RWPE2 (cell line): ENCODE measurements around the gene MALRD1.

Experiments
- ATAC-seq: fragments of 200-7000 bp; cut with Tn5 transposase; 3 replicates; pipeline ENCODE4 v1.9.1; 2021; ENCODE audit warnings: low read depth
- DNase-seq: peaks from one replicate; pipeline ENCODE4 v3.0.0-alpha.2; 2020; ENCODE audit warnings: low spot score
- H3K27ac ChIP-seq: fragments of 450-650 bp; 2 replicates; pipeline ENCODE4 v1.5.1; 2017; ENCODE audit warnings: mild to moderate bottlenecking; ENCODE audit not compliant: poor library complexity, severe bottlenecking
- H3K27me3 ChIP-seq: fragments of 250-450 bp; sonication (Bioruptor Pico); 2 replicates; pipeline ENCODE4 v1.5.1; 2021; ENCODE audit warnings: mild to moderate bottlenecking, moderate library complexity; ENCODE audit not compliant: insufficient read depth, poor library complexity, severe bottlenecking
- H3K36me3 ChIP-seq: fragments of 250-450 bp; sonication (Bioruptor Pico); 2 replicates; pipeline ENCODE4 v1.5.1; 2020; ENCODE audit warnings: low read depth, mild to moderate bottlenecking, moderate library complexity
- H3K4me1 ChIP-seq: fragments of 250-450 bp; sonication (Bioruptor Pico); 2 replicates; pipeline ENCODE4 v1.5.1; 2021; ENCODE audit warnings: mild to moderate bottlenecking, moderate library complexity; ENCODE audit not compliant: insufficient read depth, poor library complexity, severe bottlenecking
- H3K4me3 ChIP-seq: fragments of 250-450 bp; sonication (Bioruptor Pico); 2 replicates; pipeline ENCODE4 v1.5.1; 2021; ENCODE audit warnings: mild to moderate bottlenecking, moderate library complexity; ENCODE audit not compliant: severe bottlenecking
- H3K9me3 ChIP-seq: fragments of 250-450 bp; sonication (Bioruptor Pico); 2 replicates; pipeline ENCODE4 v1.5.1; 2021; ENCODE audit warnings: mild to moderate bottlenecking, moderate library complexity; ENCODE audit not compliant: severe bottlenecking
- TF ChIP-seq, protein P1 (sequence below): fragments of 450-650 bp; IDR thresholded peaks from one replicate; pipeline ENCODE4 v1.5.1; 2017; ENCODE audit warnings: mild to moderate bottlenecking, moderate library complexity; ENCODE audit not compliant: poor library complexity, severe bottlenecking

MALRD1 gene

DNA sequence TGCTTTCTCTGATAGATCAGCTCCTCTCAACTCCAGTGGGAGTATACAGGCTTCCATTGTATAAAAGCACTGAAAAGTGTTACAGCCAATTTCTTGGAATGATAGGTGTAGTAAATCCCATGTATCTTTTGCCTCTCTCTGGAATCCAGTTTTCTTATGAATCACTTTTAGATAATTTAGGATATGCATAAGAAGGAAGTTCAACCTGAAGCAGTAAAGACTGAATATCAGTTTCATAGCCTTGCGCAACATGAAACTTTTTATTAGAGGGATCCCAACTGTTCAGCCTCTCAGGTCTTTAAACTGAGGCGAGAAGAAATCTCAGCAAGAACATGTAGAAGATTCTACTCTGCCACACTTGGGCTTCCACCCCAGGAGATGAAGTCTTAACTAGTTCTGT lies 280.0 kb downstream of the MALRD1 start:
- no peaks in the 10 kb centered on the region for H3K27me3 ChIP-seq
- no peak overlapping the region for H3K4me3 ChIP-seq
- H3K9me3 ChIP-seq = no peaks in the 10 kb centered on the region
- TF ChIP-seq, protein P1, sequence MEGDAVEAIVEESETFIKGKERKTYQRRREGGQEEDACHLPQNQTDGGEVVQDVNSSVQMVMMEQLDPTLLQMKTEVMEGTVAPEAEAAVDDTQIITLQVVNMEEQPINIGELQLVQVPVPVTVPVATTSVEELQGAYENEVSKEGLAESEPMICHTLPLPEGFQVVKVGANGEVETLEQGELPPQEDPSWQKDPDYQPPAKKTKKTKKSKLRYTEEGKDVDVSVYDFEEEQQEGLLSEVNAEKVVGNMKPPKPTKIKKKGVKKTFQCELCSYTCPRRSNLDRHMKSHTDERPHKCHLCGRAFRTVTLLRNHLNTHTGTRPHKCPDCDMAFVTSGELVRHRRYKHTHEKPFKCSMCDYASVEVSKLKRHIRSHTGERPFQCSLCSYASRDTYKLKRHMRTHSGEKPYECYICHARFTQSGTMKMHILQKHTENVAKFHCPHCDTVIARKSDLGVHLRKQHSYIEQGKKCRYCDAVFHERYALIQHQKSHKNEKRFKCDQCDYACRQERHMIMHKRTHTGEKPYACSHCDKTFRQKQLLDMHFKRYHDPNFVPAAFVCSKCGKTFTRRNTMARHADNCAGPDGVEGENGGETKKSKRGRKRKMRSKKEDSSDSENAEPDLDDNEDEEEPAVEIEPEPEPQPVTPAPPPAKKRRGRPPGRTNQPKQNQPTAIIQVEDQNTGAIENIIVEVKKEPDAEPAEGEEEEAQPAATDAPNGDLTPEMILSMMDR = no peak
- H3K27ac ChIP-seq = no peak overlapping the region
- no peak for DNase-seq
- no peak; the same call in 2 of the 3 replicates for ATAC-seq
- peaks cover 10% of the 10 kb centered on the region for H3K4me1 ChIP-seq
- H3K36me3 ChIP-seq = no peaks in the 10 kb centered on the region

DNA sequence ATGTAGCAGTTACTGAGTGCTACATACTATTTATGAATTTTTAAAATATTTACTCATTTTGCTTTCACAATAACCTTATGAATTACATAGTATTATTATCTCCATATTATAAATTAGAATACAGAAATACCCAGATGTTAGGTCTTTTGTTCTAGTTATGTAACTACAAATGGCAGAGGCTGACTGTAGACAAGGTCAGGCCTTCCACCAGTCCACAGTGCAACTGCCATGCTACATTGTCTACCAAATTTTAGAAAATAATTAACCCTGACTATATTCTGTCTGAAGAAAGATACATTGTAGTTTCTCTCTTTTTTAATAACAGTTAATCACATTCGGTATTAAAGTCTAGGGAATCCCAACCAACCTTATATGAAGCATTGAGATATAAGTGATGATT lies 280.9 kb downstream of the MALRD1 start:
- Histone ChIP-seq H3K27me3 (no peaks in the 10 kb centered on the region), H3K4me1 (peaks cover 10% of the 10 kb centered on the region), H3K27ac (no peak overlapping the region), H3K9me3 (no peaks in the 10 kb centered on the region), H3K36me3 (no peaks in the 10 kb centered on the region), H3K4me3 (no peak overlapping the region)
- no peak for DNase-seq
- no peak for ATAC-seq
- TF ChIP-seq, protein P1 = no peak

- no peak for ATAC-seq
- Histone ChIP-seq H3K4me1 (peaks cover 5% of the 10 kb centered on the region), H3K4me3 (no peak overlapping the region), H3K27me3 (no peaks in the 10 kb centered on the region), H3K9me3 (no peaks in the 10 kb centered on the region), H3K36me3 (no peaks in the 10 kb centered on the region), H3K27ac (no peak overlapping the region)
- DNase-seq = no peak
- TF ChIP-seq, protein P1 = no peak
Observed at GRCh38 chr10:19332304-19332703, 283.7 kb downstream of the MALRD1 start.

DNA sequence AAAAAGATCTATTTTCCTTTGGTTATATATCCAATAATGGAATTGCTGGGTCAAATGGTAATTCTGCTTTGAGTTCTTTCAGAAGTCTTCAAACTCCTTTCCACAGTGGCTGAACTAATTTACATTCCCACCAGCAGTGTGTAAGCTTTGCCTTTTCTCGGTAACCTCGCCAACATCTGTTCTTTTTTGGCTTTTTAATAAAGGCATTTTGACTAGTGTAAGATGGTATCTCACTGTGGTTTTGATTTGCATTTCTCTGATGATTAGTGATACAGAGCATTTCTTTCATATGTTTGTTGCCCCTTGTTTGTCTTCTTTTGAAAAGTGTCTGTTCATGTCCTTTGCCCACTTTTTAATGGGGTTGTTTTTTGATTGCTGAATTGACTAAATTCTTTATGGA lies 285.0 kb downstream of the MALRD1 start:
- no peaks in the 10 kb centered on the region for H3K9me3 ChIP-seq
- no peaks in the 10 kb centered on the region for H3K36me3 ChIP-seq
- no peaks in the 10 kb centered on the region for H3K4me1 ChIP-seq
- H3K27ac ChIP-seq = no peak overlapping the region
- TF ChIP-seq, protein P1 = no peak
- DNase-seq (no peak), ATAC-seq (no peak)
- no peak overlapping the region for H3K4me3 ChIP-seq
- no peaks in the 10 kb centered on the region for H3K27me3 ChIP-seq

GRCh38 chr10:19347621-19348020 lies 299.0 kb downstream of the MALRD1 start:
- DNase-seq (no peak), ATAC-seq (no peak)
- Histone ChIP-seq H3K9me3 (no peaks in the 10 kb centered on the region), H3K27ac (no peak overlapping the region), H3K4me1 (no peaks in the 10 kb centered on the region), H3K4me3 (no peak overlapping the region), H3K36me3 (no peaks in the 10 kb centered on the region), H3K27me3 (peaks cover 5% of the 10 kb centered on the region)
- TF ChIP-seq, protein P1 = peak; percentile 45
